ENCODE measurements around the gene BICRAL.
"Not testable (repeated sequence)": the region's sequence is repeated elsewhere in the genome, so short reads cannot be mapped to it uniquely, and the experiment has no call there.

The BICRAL gene, protein sequence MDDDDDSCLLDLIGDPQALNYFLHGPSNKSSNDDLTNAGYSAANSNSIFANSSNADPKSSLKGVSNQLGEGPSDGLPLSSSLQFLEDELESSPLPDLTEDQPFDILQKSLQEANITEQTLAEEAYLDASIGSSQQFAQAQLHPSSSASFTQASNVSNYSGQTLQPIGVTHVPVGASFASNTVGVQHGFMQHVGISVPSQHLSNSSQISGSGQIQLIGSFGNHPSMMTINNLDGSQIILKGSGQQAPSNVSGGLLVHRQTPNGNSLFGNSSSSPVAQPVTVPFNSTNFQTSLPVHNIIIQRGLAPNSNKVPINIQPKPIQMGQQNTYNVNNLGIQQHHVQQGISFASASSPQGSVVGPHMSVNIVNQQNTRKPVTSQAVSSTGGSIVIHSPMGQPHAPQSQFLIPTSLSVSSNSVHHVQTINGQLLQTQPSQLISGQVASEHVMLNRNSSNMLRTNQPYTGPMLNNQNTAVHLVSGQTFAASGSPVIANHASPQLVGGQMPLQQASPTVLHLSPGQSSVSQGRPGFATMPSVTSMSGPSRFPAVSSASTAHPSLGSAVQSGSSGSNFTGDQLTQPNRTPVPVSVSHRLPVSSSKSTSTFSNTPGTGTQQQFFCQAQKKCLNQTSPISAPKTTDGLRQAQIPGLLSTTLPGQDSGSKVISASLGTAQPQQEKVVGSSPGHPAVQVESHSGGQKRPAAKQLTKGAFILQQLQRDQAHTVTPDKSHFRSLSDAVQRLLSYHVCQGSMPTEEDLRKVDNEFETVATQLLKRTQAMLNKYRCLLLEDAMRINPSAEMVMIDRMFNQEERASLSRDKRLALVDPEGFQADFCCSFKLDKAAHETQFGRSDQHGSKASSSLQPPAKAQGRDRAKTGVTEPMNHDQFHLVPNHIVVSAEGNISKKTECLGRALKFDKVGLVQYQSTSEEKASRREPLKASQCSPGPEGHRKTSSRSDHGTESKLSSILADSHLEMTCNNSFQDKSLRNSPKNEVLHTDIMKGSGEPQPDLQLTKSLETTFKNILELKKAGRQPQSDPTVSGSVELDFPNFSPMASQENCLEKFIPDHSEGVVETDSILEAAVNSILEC

DNA sequence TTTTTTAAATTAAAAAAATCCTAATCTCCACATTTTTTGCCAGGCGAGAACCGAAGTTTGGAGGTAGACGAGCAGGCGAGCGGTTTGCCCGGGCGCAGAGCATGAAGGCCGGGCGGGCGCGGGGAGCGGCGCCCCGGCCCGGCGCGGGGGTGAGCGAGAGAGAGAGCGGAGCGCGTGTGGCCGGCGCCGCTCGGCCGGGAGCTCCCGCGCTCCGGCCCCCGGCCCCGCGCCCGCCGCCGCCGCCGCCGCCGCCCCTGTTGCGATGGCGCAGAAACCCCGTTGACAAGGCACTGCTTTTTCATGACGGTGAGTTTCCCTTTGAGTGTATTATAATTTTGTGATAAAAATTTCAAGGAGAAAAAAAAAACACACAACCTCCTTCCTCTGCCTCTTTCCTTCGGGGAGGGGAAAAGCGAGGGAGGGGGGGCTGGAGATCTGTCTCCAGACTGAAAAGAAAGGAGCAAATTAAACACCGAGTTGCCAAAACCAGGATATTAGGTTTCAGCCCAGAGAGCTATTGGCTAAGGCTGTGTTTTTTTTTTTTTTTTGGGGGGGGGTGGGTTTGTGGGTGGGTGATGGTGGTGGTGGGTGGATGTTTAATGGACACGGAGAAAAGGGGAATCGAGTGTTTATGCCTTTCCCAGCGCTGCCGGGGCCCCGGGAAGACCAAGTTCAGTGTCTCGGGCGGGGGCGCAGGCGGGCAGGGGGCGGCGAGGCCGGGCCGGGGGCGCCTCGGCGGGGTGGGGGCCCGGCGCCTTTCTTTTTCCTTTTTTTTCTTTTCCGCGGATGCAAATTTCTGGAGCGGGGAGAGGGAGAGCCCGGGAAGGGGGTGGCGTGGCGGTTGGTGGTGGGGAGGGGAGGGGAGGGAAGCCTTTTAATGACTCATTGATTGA, at the start of gene BICRAL:
Gene BICRAL, plus strand, starts transcription at position 257 of the 893 bp plus-strand sequence. CDS start 39,971 bp downstream, outside the sequence.
- DNase-seq: peak; percentile 78

GRCh38 chr6:42733867-42734481, 47.9 kb upstream of the BICRAL start:
- DNase-seq: not testable (repeated sequence)

DNA sequence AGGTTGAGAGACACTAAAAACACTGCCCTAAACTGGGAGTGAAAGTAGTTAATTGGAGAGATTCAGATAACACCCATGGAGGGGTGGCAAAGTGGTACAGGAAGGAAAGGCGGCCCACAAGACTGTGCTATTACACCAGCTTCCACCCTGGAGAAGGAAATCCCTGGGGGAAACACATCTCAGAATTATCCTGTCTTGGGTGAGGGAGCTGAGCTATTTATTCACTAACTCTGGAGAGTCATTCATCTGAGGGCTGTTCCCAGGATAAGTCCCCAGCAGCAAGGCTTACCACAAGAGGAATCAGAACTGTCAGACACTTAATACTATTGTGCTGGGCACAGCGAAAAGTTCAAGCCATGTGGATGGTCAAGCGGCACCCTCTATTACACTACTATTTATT, 45.9 kb upstream of the BICRAL start:
- no peak for DNase-seq

GRCh38 chr6:42740725-42741124, 41.1 kb upstream of the BICRAL start:
- no peak for DNase-seq

- DNase-seq: no peak
These were observed 39.5 kb upstream of the BICRAL start for GRCh38 chr6:42742116-42742894.

DNA sequence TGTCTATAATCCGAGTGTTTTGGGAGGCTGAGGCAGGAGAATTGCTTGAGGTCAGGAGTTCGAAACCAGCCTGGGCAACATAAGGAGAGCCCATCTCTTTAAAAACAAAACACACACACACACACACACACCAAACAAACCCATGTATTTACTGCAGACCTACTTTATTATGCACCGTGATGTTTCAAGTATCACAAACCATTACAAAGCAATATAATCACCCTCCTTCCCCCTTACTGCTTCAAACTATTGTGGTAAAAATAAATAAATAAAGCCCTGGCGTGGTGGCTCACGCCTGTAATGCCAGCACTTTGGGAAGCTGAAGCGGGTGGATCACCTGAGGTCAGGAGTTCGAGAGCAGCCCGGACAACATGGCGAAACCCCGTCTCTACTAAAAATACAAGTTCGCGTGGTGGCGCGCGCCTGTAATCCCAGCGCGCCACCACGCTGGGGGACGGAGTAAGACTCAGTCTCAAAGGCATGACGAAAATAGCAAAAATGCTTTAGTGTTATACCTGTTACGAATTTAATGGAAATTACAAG, 37.4 kb upstream of the BICRAL start:
- DNase-seq: no peak

DNA sequence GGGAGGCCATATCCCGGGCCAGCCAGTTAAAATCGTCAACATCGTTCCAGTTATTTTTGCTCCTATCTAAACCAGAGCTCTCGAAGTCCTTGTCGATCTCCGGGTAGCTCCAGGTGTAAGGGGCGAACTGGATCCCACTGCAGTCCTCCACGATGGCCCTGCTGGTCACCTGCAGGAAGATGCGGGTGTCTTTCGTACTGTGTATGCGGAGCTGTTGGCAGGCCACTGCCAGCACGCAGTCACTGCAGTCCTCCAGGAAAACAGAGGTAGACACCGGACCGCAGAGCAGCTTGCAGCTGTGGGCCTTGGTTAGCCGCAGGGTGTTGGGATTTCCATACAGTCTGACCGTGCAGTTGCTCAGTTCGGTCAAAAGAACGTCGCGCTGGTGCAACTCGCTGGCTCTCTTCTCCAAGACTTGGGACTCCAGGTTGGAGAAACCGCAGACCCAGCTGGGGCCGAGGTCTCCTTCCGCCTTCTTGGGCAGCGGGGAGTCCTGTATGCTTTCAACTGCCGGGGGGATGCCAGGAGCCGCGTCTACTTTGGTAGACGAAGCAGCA, 36.7 kb upstream of the BICRAL start:
- DNase-seq: peak; percentile 37

DNA sequence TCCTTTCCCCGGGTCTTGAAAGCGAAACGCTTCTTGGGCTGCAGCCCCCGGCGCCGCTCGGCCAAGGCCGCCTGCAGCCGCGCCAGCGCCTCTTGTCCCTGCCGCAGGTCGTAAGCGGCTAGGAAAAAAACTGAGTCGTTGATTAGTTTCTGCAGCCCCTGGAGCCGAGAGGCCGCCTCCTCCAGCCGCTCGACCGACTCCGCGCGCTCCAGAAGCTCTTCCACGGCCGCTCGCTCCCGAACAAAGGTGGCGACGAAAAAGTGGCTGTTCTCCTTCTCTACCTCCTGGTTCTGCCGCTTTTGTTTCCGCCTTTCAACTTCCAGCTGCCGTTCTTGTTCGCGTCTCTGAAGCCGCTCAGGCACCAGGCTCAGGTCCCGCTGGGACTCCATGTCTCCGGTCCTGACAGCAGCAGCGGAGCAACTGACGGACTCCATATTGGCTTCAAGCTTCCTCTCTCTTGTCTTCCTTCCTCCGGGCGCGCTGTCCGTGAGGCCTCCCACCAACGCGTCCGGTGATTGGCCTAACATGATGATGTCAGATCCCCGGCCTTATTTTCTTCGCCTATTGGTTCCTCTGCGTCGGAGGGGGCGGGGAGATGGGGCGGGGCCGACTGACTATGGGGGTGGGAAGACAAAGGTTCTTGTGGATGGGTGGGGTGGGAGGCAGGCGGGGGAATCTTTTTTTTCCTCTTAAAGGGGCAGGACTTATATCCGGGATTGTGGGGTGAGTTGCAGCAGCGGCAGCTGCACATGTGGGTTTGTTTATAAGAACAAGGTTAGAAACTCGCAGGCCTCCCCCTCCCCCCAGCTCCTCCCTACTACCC, 36.0 kb upstream of the BICRAL start, which contains the start of gene TBCC:
Gene TBCC, minus strand, starts transcription at position 464 of the 823 bp plus-strand sequence. Its CDS starts 30 bp downstream, at position 434.
- peak; percentile 98 for DNase-seq

GRCh38 chr6:42746463-42747391, 35.1 kb upstream of the BICRAL start:
- peak; percentile 87 for DNase-seq

- no peak for DNase-seq
These were observed 33.5 kb upstream of the BICRAL start for GRCh38 chr6:42748203-42748898.

DNA sequence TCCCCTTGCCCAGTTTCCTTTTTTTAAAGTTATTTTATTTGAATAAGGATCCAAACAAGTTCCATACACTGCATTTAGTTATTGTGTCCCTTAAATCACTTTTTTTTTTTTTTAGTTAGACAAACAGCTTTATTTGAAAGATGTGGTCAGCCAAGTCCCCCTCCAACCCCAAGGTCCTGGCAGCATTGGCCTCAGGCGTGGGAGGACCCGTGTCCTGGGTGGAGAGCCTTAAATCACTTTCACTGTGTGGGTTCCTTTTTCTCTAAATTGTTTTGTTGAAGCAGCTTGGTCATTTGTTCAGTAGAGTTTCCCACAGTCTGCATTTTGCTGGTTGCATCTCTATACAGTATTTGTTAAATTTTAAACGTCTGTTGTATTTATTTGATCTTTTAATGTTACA, 30.8 kb upstream of the BICRAL start:
- DNase-seq: no peak

DNA sequence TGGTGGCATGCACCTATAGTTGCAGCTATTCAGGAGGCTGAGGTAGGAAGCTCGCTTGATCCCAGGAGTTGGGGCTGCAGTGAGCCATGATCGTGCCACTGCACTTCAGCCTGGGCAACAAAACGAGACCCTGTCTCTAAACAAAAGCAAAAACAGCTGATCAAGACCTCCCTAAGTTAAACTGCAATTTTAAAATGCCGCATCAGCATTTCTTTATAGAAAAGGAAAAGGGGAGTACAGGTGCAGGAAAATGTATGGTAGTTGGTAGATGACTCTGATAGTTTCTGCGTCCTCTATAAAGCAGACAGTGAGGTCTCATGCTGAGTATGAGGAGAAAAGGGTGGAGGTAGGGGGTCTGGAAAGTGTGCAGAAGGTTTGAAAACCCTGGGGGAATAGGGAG, 27.1 kb upstream of the BICRAL start:
- DNase-seq: no peak

GRCh38 chr6:42756722-42757121, 25.1 kb upstream of the BICRAL start:
- no peak for DNase-seq

- DNase-seq: no peak
These were observed 23.0 kb upstream of the BICRAL start for GRCh38 chr6:42758756-42759430.

- no peak for DNase-seq
These were observed 20.4 kb upstream of the BICRAL start for GRCh38 chr6:42761287-42762067.

DNA sequence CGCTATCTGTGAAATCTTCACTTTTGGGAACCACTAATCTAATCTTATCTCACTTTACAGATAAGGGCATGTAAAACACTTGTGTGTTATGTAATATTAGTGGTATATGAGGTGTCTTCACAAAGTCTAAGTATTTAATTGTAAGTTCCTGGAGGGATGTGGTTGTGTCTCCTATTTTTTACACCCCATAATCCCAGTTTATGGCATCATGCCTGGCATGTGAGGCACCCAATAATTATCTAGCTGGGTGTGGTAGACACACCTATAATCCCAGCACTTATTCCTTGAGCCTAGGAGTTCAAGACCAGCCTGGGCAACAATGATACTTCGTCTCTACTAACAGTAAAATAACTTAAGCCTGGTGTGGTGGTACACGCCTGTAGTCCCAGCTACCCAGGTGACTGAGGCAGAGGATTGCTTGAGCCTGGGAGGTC, 19.4 kb upstream of the BICRAL start:
- no peak for DNase-seq

All from CD4-positive, alpha-beta T cell treated with Interleukin-17A for 4 hours (primary cell).